ENCODE results near the gene CCDC73. TPM values are rescaled to one million over a fixed set of nuclear protein-coding genes. Genes with fewer than 3 reads are reported as not detected.

CCDC73 gene
- total RNA-seq, result not detected in 2 replicates

DNA sequence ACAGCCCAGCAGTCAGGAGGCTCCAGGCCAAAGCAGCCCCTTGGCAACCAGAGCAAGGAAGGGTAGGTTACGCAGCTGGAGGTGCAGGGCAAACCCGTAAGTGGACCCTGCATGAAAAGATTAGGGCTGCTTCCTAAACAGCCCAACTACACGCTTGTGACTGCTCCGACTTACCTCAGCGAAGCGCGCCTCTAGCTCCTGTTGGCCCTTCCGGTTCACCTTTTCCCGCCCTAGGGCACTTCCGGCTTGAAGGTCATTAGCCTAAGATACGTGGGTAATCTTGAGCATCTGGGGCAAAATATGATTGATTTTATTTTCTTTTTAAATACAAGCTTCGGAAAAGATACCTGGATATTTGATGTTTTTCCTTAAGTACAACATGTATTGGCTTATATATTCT lies at the start of gene CCDC73:
TSS of gene CCDC73 (minus strand) at position 224 of the 400 bp plus-strand sequence. CDS start 34,419 bp downstream, outside the sequence.

DNA sequence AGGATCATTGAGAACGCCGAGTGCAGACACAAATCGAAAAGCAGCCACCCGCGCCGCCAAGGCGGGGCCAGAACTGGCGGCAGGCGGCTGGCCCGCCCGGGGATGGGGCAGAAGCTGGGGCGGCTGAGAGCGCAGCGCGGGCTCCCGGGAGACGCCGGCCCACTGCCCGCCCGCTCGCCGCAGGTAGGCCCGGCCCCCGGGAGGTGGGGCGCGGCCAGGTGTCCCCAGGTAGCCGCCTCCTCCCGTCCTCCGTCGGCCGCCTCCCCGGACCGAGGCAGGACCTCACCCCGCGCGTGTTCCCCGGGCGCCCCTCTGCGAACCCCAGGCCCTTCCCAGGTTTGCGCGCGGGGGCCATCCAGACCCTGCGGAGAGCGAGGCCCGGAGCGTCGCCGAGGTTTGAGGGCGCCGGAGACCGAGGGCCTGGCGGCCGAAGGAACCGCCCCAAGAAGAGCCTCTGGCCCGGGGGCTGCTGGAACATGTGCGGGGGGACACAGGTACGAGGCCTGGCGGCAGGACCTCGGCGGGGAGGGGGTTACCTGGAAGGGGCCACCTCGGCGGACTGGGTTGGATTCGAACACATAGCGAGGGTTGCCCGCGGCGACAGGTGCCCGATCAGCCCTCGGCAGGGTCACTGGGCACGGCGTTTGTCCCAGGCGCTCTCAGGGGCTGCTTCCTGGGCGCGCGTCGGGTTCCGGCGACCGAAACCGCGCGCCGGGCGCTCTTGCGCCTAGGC lies 35.4 kb upstream of the CCDC73 start, which contains the start of gene PRRG4:
TSS of gene PRRG4 (plus strand) at position 248 of the 733 bp plus-strand sequence. CDS start 603 bp downstream, outside the sequence.

GRCh38 chr11:32583459-32584271 lies 210.8 kb downstream of the CCDC73 start, which contains the start of gene EIF3M:
EIF3M (plus strand) TSS chr11:32583831; CDS start chr11:32583888, 57 bp downstream.

Other genes starting within 250 kb of the CCDC73 start
- gene EIF3M, start 210.8 kb downstream of the CCDC73 start, total RNA-seq, result 270 and 280 TPM in 2 replicates
- gene PRRG4, start 35.3 kb upstream of the CCDC73 start, total RNA-seq, result under 0.01 and 0.89 TPM in 2 replicates
- 21.6 and 24.2 TPM in 2 replicates for gene QSER1, start 98.1 kb upstream of the CCDC73 start, total RNA-seq
- gene DEPDC7, start 221.2 kb upstream of the CCDC73 start, total RNA-seq, result 3.8 and 4.6 TPM in 2 replicates
- 30.2 and 32.6 TPM in 2 replicates for gene TCP11L1, start 244.9 kb upstream of the CCDC73 start, total RNA-seq

All from smooth muscle cell of the pulmonary artery (primary cell).